ENCODE data around the gene KCNK5.

The KCNK5 gene

GRCh38 chr6:39228992-39229767, at the start of gene KCNK5:
Gene KCNK5 (minus strand): TSS chr6:39229475. CDS start chr6:39229111, 364 bp downstream.
- peak; percentile 31 for DNase-seq

- no peak for DNase-seq
Measured at GRCh38 chr6:39276379-39276995, 47.2 kb upstream of the KCNK5 start.

DNA sequence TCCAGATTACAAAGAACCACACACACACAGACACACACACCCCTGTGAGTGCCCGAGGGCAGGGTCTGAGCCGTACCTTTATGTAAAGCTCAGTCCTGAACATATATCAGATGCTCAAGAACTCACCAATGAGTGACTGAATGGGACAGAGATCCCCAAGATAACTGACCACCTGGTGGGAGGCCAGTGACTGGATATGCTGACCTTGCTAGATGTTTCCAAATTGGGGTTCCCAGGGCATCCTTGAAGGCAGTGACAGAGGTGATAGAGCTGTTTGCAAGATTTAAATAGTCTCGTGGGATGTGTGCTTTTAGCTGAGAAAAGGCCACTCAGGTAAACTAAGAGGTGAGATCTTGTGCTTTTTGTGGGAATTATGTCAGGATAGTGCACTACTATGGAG, 45.6 kb upstream of the KCNK5 start:
- DNase-seq: no peak

DNA sequence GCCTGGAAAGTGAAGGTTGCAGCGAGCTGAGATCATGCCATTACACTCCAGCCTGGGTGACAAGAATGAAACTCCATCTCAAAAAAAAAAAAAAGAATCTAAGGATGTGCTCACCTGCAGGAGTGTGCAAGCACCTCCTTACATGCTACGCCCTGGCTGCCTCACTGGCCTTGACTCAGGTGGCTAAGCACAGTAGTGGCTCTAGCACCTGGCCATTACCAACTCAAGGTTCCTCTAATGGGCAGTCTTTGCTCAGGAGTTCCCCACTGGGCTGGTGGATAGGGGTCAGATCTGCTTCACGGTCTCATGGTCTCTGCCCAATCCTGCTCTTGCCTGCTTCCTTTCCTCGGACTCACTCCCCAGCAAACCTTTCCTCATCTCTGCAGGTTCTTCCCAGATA, 45.2 kb upstream of the KCNK5 start:
- no peak for DNase-seq

- no peak for DNase-seq
Measured at GRCh38 chr6:39273406-39273821, 44.1 kb upstream of the KCNK5 start.

DNA sequence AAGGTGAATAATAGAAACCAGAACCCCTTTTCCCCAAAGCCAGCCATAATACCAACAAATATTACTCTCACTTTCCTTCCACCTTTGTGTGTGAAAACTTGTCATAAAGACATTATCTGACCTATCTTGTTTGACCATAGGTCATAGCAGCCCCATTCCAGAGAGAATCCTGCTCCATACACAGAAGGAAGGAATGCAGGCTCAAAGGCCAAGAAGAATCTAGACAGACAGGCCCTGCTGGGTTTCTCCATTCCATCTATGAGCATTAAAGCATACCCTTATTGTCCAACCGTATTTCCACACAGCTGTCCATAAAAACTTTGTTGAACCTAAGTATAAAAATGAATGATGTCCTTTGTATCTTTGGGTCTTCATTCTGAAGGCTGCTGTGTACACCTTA, 40.7 kb upstream of the KCNK5 start:
- no peak for DNase-seq

- DNase-seq: no peak
Measured at GRCh38 chr6:39268721-39269120, 39.4 kb upstream of the KCNK5 start.

DNA sequence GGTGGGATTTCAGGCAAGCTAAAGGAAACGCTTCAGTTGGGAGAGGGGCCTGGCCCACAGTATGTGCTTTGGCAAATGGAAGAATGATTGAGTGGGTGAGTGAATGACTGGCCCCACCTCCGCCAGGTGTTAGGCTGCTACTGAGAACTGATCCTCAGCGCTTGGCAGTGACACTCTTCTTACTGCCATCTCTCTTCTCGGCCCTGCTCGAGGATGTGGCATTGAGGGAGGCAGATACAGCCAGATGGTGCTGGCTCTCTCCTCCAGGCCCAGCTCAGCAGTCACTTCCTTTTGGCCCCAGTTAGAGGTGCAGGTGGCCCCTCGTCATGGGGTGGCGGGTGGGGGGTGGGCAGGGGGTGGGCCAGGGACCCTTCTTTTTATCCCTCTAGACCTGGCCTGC, 38.9 kb upstream of the KCNK5 start:
- DNase-seq: no peak

DNA sequence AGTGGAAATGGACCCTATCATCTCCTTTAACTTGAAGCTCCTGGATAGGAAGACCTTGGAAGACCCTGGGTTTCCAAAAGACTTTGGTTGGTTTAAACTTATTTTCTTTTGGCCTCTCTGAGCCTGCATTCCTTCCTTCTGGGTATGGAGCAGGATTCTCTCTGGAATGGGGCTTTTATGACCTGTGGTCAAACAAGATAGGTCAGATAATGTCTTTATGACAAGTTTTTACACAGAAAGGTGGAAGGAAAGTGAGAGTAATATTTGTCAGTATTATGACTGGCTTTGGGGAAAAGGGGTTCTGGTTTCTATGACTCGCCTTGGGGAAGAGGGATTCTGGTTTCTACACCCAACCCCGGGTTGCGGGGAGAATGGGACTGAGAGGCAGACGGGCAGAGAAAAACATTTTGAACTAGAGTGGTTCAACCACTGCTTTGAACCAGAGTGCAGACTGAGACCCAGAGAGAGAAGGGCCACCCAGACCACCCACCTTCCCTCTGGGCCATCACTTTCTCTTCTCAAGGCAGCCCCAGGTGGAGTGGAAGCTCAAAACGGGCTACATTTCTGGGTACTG, 37.6 kb upstream of the KCNK5 start:
- no peak for DNase-seq

DNA sequence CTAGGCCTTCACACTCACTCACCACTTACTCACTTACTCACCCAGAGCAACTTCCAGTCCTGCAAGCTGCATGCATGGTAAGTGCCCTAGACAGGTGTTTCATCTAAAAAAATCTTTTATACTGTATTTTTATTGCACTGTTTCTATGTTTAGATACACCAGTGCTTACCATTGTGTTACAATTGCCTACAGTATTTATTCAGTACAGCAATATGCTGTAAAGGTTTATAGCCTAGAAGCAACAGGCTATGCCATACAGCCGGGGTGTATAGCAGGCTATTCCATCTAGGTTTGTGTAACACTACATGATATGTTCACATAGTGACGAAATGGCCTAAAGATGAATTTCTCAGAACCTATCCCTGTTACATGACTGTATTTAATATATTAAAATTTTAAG, 37.1 kb upstream of the KCNK5 start:
- no peak for DNase-seq

DNA sequence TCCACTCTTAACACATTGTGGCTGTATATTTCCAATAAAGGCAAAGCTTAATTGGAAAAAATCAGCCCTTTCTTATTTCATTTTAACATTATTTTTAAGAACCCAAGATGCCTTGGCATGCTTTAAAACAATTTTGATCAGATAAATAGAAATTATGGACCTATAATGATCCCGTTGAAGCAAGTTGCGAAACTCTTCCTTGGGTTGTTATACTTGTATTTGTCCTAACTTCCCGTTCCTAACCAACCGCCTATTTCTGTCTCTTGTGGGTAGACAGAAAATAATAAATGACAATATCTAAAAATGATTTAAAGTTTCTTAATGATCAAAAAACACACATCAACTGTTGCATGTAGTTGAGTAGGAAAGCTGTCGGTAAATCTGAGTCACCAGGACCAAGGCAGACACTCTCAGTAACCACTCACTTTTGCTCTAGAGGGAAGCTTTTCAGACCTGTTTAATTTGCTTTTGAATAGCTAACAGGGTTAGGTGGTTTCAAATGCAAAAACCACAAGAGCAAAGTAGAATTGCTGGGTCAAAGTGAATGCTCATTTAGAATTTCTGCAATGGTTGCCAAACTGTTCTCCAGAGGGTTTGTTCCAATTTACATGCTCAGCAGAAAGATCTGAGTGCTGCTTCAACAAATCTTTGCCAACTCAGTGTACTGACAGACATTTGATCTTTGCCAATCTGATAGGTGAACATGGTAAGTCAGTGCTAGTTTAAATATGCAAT, 34.2 kb upstream of the KCNK5 start:
- DNase-seq: no peak

GRCh38 chr6:39261751-39262150, 32.5 kb upstream of the KCNK5 start:
- no peak for DNase-seq

GRCh38 chr6:39260953-39261352, 31.7 kb upstream of the KCNK5 start:
- DNase-seq: no peak

DNA sequence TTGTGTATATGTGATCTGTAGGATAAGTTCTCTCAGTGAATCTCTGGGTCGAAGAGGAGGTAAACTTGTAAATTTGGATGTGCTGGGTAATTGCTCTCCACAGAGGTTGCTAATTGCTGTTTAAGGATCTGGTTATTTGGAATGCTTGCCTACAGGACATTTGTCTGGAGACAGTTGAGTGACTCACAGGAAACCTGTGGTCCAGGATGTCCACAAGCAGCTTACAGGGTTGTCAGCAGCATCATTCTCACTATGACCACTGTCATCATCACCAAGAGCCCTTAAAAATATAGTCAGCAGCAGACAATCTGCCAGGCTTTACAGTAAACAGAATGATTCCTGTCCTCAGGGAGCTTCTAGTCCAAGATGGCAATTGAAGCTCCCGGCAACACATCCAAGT, 31.2 kb upstream of the KCNK5 start:
- peak; percentile 8 for DNase-seq

DNA sequence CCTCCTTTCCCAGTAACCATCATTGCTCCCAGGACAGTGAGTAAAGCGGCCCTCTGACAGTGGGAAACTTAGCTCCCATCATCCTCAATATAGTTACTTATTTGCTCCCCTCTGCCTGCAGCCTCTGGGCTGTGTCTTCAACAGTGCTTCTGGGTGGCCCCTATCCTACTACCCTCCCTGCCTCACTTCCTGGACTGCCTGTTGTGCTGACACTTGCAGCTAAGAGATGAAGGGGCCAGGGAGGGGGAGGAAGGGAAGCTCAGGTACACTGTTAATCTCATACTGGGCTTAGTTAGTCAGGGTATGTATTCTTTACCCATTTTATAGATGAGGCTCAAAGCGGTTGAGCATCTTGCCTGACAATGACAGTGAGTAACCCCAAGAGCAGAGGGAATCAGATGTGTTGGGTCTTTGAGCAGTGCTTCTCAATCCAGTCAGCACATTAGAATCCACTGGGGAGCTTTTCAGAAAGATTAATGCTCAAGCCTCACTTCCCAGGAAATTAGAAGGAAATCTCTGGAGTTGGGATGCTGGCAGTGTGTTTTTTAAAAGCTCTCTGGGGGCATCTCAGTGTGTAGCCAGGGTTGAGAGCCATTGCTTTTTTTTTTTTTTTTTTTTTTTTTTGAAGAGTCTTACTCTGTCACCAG, 27.1 kb upstream of the KCNK5 start:
- no peak for DNase-seq

DNA sequence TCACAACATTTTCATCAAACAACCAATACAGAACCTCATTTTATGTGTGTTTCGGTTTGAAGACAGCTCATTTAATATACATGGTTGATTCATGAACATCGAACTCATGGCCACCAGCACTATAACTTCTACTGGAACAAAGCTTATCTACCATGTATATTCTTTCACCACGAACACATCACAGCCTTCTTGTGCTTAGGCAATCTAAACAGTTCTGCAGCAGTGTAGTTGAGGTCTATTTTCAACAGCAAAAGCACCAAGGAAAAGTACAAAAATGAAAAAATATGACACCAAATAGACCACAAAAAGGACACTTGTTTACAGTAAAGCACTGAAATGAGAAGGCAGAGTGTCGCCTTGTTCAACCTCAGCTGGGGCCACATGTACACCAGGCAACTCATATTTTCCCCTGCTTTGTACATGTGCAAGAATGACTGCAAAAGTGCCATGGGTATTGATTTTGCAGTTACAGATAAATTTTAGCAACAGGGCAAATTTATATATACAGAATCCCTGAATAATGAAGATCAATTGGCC, 25.8 kb upstream of the KCNK5 start:
- DNase-seq: no peak

GRCh38 chr6:39251406-39251805, 22.1 kb upstream of the KCNK5 start:
- DNase-seq: no peak

DNA sequence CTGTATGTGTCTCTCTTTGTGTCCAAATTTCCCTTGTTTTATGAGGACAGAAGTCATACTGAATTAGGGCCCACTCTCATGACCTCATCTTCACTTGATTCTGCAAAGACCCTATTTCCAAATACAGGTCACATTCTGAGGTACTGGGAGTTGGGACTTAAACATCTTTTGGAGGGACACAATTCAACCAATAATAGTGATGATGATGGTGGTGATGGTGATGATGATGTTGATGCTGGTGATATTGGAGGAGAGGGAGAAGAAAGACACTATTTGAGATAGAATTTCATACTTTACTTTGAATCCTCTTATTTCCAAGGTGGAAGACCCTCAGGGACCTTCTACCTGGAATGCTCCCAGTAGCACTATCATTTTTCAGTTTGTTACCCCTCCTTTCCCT, 21.2 kb upstream of the KCNK5 start:
- DNase-seq: no peak

GRCh38 chr6:39249278-39249677, 20.0 kb upstream of the KCNK5 start:
- no peak for DNase-seq

GRCh38 chr6:39247667-39248194, 18.5 kb upstream of the KCNK5 start:
- no peak for DNase-seq

- DNase-seq: no peak
Measured at GRCh38 chr6:39243809-39244208, 14.5 kb upstream of the KCNK5 start.

- no peak for DNase-seq
Measured at GRCh38 chr6:39240155-39240757, 11.0 kb upstream of the KCNK5 start.
